Large intestine (tissue), 12 donors: ENCODE measurements around the gene CDK19. TPM values are rescaled to one million over a fixed set of nuclear protein-coding genes. Genes with fewer than 3 reads are reported as not detected.

Experiments
- DNase-seq, 2 donors: peaks; one replicate each; pipeline versions ENCODE4 v3.0.0 to v3.0.0-alpha.2; 2013
- H3K27ac ChIP-seq: one replicate; pipeline ENCODE4 v1.5.1; 2013; ENCODE audit warnings: low read length
- H3K27me3 ChIP-seq: 2 replicates; pipeline ENCODE4 v1.6.1; 2013; ENCODE audit warnings: low read length; ENCODE audit not compliant: control insufficient read depth, insufficient read depth
- H3K36me3 ChIP-seq: 2 replicates; pipeline ENCODE4 v1.6.1; 2013; ENCODE audit warnings: low read length; ENCODE audit not compliant: control insufficient read depth, insufficient read depth
- H3K4me1 ChIP-seq: one replicate; pipeline ENCODE4 v1.6.1; 2013; ENCODE audit warnings: low read length; ENCODE audit not compliant: control insufficient read depth, insufficient read depth
- H3K4me3 ChIP-seq: one replicate; pipeline ENCODE4 v1.5.1; 2013; ENCODE audit warnings: low read length
- H3K9me3 ChIP-seq: one replicate; pipeline ENCODE4 v1.6.1; 2013; ENCODE audit warnings: mild to moderate bottlenecking, low read depth, low read length, moderate library complexity; ENCODE audit not compliant: control insufficient read depth
- WGBS: methylation state at CpG from one replicate; pipeline ENCODE4 v1.1.5; 2013; ENCODE audit warnings: low lambda C conversion rate; ENCODE audit not compliant: insufficient coverage; 5-methylcytosine and 5-hydroxymethylcytosine counted together
- long read RNA-seq, 11 donors: transcript quantifications; one replicate each; lab custom pipeline, GENCODE V29; 2026
- polyA plus RNA-seq: library from polyadenylated mRNA; unstranded; fragments of 120-200 nt; gene quantifications from one replicate; pipeline ENCODE4 v1.2.1, GENCODE V29; 2013

Gene CDK19
- polyA plus RNA-seq: 18.3 TPM
- long read RNA-seq, donor 1, partial matches to known transcripts: 0 of 22 reads
- long read RNA-seq, donor 1, other reads (novel, unspliced or antisense): 22 of 22 reads
- long read RNA-seq, donor 2, full-length matches to known transcripts: 3 of 10 reads
- long read RNA-seq, donor 2, partial matches to known transcripts: 7 of 10 reads
- long read RNA-seq, donor 2, other reads (novel, unspliced or antisense): 0 of 10 reads
- long read RNA-seq, donor 3, full-length matches to known transcripts: 2 of 14 reads
- long read RNA-seq, donor 3, partial matches to known transcripts: 12 of 14 reads
- long read RNA-seq, donor 3, other reads (novel, unspliced or antisense): 0 of 14 reads
- long read RNA-seq, donor 4: 0 reads
- long read RNA-seq, donor 5, full-length matches to known transcripts: 3 of 3 reads
- long read RNA-seq, donor 5, partial matches to known transcripts: 0 of 3 reads
- long read RNA-seq, donor 5, other reads (novel, unspliced or antisense): 0 of 3 reads
- long read RNA-seq, donor 6, partial matches to known transcripts: 101 of 101 reads
- long read RNA-seq, donor 6, other reads (novel, unspliced or antisense): 0 of 101 reads
- long read RNA-seq, donor 7: 0 reads
- long read RNA-seq, donor 8, full-length matches to known transcripts: 4 of 55 reads
- long read RNA-seq, donor 8, partial matches to known transcripts: 11 of 55 reads
- long read RNA-seq, donor 8, other reads (novel, unspliced or antisense): 40 of 55 reads
- long read RNA-seq, donor 9, full-length matches to known transcripts: 1 of 21 reads
- long read RNA-seq, donor 9, partial matches to known transcripts: 0 of 21 reads
- long read RNA-seq, donor 9, other reads (novel, unspliced or antisense): 20 of 21 reads
- long read RNA-seq, donor 10, full-length matches to known transcripts: 2 of 11 reads
- long read RNA-seq, donor 10, partial matches to known transcripts: 9 of 11 reads
- long read RNA-seq, donor 10, other reads (novel, unspliced or antisense): 0 of 11 reads
- long read RNA-seq, donor 11: 0 reads

DNA sequence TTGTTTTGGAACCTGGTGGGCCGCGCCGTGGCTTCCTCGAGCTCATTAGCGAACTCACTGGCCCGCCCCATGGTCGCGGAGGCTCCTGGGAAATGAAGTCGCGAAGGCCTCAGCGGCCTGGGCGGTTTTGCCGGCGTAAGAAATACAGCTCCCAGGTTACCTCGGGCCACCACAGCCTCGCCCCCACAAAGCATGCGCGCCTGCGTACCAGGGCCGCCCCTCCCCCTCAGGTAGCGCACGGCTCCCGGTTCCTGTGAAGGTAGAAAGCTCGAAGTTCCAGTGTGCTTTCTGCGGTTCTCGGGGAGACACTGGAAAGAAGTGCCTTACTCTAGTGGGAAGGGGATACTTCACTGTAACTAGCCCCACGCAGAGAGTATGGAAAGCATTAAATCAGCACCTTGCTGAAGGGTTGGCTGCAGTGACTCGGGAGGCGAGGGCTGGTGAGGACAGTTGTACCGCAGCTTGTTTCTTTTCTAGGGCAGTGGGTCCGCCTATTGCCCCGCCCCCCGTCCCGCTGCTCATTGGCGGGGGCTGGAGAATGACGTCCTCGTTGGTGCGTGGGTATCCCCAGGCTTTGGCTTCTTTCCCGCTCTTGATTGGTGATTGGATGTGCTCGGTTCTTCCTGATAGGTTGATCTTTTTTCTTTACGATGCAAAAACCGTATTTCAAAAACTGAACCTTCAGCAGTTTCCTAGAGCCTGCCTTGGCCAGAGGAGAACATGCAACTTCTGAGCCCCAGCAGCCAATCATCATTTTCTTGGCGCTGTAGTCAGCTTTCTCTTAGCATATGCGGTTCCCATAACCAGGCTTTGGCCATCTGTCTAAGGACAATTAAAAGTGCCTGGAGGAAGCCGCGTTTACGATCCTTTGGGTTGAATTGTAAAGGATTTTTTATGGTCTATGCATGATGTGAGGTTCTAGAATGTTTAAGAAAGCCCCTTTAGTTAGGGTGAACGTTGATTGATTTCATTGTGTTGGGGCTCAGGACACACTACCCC, at the start of gene CDK19:
Gene CDK19 (minus strand): TSS at position 59 of the 999 bp plus-strand sequence. CDS start 333 bp downstream, outside the sequence.
- peak within 1 kb of the TSS; percentile 93 for H3K4me3 ChIP-seq
- peaks cover 9% of the 10 kb centered on the region for H3K4me1 ChIP-seq
- H3K27ac ChIP-seq: peak within 1 kb of the TSS; percentile 98
- no peaks in the 10 kb centered on the region for H3K27me3 ChIP-seq
- no peaks in the 10 kb centered on the region for H3K36me3 ChIP-seq
- H3K9me3 ChIP-seq: no peaks in the 10 kb centered on the region
- whole genome bisulfite sequencing: 0% methylated on average over 1 of the region's 48 CpGs
- peak; percentile 99 to 100 for DNase-seq

DNA sequence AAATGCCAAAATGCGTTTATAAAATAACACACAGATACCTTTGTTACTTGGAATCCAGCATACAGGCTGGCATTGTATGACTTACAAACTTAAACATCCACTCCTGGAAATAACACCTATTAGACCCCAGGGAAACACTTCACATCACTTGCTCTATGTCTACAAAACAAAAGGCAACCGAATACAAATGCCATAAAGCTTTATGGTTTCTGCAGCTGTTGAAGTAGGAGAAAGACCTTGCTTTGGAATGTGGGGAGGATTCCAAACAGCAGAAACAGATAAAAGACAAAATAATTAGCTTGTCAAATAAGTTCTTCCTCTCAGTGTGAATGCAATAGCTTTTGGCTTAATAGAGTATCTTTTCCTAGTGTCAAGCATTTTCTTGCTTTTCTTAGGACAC, 49.6 kb upstream of the CDK19 start:
- DNase-seq: no peak

DNA sequence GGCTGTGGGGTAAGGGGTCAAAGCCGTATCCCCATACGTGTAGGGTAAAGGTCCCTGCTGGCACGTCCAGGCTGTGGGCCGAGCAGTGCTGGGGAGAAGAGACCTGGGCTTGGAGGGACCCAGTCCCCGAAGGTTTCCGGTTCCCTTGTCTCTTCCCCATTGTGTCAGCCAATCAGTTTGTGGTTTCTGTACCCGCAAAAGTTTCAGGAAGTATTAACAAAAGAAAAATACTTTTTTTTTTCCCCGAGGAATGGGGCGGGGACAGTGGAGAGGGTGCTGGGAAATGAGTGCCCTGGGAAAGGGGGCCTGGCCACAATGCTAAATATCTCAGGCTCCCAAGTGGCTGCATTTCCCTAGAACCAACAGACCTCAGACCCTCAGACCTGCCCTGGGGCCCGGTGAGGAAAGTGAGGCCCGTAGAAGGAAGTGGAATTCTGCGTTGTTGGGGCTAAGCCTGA, 44.1 kb upstream of the CDK19 start:
- Histone ChIP-seq H3K36me3 (no peaks in the 10 kb centered on the region), H3K4me3 (no peak overlapping the region), H3K4me1 (no peaks in the 10 kb centered on the region), H3K27ac (no peak overlapping the region), H3K9me3 (no peaks in the 10 kb centered on the region), H3K27me3 (no peaks in the 10 kb centered on the region)
- no CpG with 5 or more reads among the region's 12 CpGs for WGBS
- DNase-seq: no peak

More for the DNA sequence above, 49.6 kb upstream of the CDK19 start:
- Histone ChIP-seq H3K4me1 (no peaks in the 10 kb centered on the region), H3K36me3 (no peaks in the 10 kb centered on the region), H3K27ac (no peak overlapping the region), H3K27me3 (no peaks in the 10 kb centered on the region), H3K9me3 (no peaks in the 10 kb centered on the region), H3K4me3 (no peak overlapping the region)
- WGBS: 14% methylated on average over 1 of the region's 2 CpGs

DNA sequence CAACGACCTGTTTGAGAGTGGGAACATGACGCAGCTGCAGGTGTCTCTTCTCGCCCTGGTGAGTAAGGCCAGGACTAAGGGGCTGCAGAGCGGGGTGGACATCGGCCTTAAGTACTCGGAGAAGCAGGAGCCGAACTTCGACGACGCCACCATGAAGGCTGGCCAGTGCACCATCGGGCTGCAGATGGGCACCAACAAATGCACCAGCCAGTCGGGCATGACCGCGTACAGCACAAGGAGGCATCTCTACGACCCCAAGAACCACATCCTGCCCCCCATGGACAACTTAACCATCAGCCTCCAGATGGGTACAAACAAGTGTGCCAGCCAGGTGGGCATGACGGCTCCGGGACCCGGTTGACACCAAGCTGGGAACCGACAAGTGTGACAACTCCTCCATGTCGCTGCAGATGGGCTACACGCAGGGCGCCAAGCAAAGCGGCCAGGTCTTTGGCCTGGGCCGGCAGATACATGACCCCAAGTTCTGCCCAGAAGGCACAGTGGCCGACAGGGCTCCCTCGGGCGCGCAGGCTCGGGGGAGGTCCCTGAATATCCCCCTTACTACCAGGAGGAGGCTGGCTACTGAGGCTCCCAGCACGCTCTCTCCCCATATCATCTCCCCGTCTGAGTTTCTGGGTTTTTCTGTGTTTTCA, 43.4 kb upstream of the CDK19 start:
- no peaks in the 10 kb centered on the region for H3K36me3 ChIP-seq
- WGBS: no CpG with 5 or more reads among the region's 31 CpGs
- no peaks in the 10 kb centered on the region for H3K27me3 ChIP-seq
- no peaks in the 10 kb centered on the region for H3K4me1 ChIP-seq
- H3K27ac ChIP-seq: no peak overlapping the region
- H3K4me3 ChIP-seq: no peak overlapping the region
- H3K9me3 ChIP-seq: no peaks in the 10 kb centered on the region
- no peak for DNase-seq

DNA sequence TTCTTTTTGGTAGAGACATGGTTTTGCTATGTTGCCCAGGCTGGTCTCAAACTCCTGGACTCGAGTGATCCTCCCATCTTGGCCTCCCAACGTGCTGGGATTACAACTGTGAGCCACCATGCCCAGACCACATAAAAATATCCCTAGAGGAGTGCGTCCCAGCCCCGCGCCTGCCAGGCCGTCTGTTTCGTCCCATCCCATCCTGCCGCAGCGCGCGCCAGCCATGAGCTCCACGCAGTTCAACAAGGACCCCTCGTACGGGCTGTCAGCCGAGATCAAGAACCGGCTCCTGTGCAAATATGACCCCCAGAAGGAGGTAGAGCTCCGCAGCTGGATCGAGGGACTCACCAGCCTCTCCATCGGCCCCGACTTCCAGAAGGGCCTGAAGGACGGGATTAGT, 42.7 kb upstream of the CDK19 start:
- H3K27me3 ChIP-seq: no peaks in the 10 kb centered on the region
- no peak overlapping the region for H3K27ac ChIP-seq
- no CpG with 5 or more reads among the region's 21 CpGs for WGBS
- no peak overlapping the region for H3K4me3 ChIP-seq
- no peak for DNase-seq
- no peaks in the 10 kb centered on the region for H3K4me1 ChIP-seq
- no peaks in the 10 kb centered on the region for H3K36me3 ChIP-seq
- no peaks in the 10 kb centered on the region for H3K9me3 ChIP-seq

DNA sequence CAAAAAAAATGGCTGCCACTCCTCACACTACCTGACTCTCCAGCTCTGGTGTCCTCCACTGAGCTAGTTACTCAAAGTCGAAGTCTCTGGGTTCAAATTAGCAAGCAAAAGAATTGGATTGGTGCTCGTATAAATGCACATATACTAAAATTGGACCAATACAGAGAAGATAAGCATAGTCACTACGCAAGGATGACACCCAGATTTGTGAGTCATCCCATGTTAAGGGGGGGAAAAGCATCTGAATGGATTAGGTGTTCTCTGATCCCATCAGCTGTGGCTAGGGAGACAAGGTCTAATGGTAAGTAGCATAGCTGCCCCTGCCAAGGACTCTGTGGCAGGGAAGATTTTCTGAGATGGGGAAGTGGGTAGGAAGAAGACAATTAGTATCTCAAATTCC, 41.0 kb upstream of the CDK19 start:
- no peak for DNase-seq
- no peaks in the 10 kb centered on the region for H3K27me3 ChIP-seq
- H3K4me3 ChIP-seq: no peak overlapping the region
- H3K36me3 ChIP-seq: no peaks in the 10 kb centered on the region
- WGBS: no CpG with 5 or more reads among the region's 3 CpGs
- no peak overlapping the region for H3K27ac ChIP-seq
- H3K9me3 ChIP-seq: no peaks in the 10 kb centered on the region
- no peaks in the 10 kb centered on the region for H3K4me1 ChIP-seq

DNA sequence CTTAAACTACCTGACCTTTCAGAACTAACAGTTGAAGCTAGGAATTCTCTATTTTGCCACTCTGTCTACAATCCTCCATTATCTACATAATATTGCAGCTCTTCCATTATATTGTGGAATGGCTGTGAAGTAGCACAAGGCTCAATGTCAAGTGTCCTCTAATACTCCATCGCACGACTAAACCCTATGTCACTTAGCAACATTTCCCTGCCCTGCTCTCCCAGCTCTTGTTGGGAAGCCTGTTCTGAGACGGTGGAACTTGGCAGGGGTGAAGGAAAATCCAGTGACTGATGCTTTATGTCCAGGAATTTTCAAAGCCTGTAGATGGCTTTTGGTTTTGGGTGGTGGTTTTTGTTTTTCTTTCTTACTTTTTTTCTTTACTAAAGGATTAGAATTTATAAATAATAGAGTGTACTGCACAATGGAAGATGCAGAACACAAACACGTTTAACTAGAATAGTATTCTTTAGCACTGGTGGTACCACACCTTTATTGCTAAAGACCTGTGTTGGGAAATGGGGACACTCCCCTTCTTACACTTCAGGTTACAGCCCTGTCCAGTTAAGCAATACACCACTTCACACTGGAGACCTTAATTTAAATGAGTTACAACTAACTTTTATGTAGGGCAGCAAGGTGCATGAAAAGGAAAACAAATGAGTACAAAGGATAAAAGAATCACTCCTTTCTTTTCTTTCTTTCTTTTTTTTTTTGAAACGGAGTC, 38.6 kb upstream of the CDK19 start:
- peaks cover 4% of the 10 kb centered on the region for H3K4me1 ChIP-seq

DNA sequence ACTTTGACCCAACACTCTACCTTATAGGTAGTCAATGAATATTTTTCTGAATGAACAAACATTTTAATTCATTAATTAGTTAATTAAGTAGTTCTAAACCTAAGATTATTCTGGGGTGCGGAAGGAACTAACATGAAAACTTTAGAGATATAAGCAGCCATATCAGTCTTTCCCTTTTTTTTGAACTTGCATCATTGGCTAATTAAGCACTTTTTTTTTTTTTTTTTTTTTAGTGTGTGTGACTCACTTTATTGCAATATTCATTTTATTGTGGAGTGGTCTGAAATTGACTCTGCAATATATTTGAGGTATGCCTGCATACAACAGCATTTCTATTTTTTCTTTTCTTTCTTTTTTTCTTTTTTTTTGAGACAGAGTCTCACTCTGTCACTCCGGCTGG, 37.5 kb upstream of the CDK19 start:
- 100% methylated on average over 1 of the region's 2 CpGs for WGBS
- Histone ChIP-seq H3K36me3 (no peaks in the 10 kb centered on the region), H3K4me1 (peaks cover 4% of the 10 kb centered on the region)

More for the DNA sequence above, 38.6 kb upstream of the CDK19 start:
- Histone ChIP-seq H3K9me3 (no peaks in the 10 kb centered on the region), H3K27me3 (no peaks in the 10 kb centered on the region), H3K36me3 (no peaks in the 10 kb centered on the region), H3K27ac (no peak overlapping the region), H3K4me3 (no peak overlapping the region)
- WGBS: 80% methylated on average over 1 of the region's 5 CpGs
- peak; percentile 54 to 69 for DNase-seq

DNA sequence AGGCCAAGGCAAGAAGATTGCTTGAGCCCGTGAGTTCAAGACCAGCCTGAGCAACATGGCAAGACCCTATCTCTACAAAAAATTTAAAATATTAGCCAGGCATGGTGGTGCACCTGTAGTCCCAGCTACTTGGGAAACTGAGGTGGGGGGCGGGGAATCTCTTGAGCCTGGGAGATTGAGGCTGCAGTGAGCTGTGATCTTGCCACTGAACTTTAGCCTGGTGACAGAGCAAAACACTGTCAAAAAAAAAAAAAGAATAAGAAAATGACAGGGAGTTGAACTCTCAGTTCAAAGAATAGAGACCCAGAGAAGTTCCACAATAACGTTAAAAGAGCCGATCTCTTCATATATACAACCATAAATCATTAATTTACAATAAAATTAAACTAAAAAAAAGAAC, 34.5 kb upstream of the CDK19 start:
- DNase-seq: peak in 1 of 2 donors; percentile 61
- 55% methylated on average over 2 of the region's 4 CpGs for WGBS
- Histone ChIP-seq H3K36me3 (no peaks in the 10 kb centered on the region), H3K4me3 (no peak overlapping the region), H3K27ac (no peak overlapping the region), H3K27me3 (no peaks in the 10 kb centered on the region), H3K9me3 (no peaks in the 10 kb centered on the region), H3K4me1 (peaks cover 4% of the 10 kb centered on the region)

More for the DNA sequence above, 37.5 kb upstream of the CDK19 start:
- Histone ChIP-seq H3K9me3 (no peaks in the 10 kb centered on the region), H3K27me3 (no peaks in the 10 kb centered on the region), H3K27ac (no peak overlapping the region), H3K4me3 (no peak overlapping the region)
- DNase-seq: no peak
